Panc1 (cell line): Measurements from ENCODE around the gene ADISSP.

Experiments
- POLR2AphosphoS5 ChIP-seq: IDR thresholded peaks from 2 replicates; pipeline ENCODE4 v1.6.1; 2012; ENCODE audit warnings: mild to moderate bottlenecking, low read depth, low read length, moderate library complexity
- REST ChIP-seq, 2 experiments: IDR thresholded peaks; 2 replicates each; pipeline ENCODE4 v1.6.1; 2011 to 2012; ENCODE audit warnings: low read depth in 2 of 2, control low read depth in 1 of 2, low read length in 1 of 2, mild to moderate bottlenecking in 1 of 2, moderate library complexity in 1 of 2; ENCODE audit not compliant: insufficient read depth in 1 of 2
- TF ChIP-seq, protein P1 (sequence below): fragments of 450-650 bp; IDR thresholded peaks from 2 replicates; pipeline ENCODE4 v1.5.1; 2017; ENCODE audit warnings: mild to moderate bottlenecking

GRCh38 chr20:3747471-3747870 lies 20.1 kb downstream of the ADISSP start:
- TF ChIP-seq, protein P1, sequence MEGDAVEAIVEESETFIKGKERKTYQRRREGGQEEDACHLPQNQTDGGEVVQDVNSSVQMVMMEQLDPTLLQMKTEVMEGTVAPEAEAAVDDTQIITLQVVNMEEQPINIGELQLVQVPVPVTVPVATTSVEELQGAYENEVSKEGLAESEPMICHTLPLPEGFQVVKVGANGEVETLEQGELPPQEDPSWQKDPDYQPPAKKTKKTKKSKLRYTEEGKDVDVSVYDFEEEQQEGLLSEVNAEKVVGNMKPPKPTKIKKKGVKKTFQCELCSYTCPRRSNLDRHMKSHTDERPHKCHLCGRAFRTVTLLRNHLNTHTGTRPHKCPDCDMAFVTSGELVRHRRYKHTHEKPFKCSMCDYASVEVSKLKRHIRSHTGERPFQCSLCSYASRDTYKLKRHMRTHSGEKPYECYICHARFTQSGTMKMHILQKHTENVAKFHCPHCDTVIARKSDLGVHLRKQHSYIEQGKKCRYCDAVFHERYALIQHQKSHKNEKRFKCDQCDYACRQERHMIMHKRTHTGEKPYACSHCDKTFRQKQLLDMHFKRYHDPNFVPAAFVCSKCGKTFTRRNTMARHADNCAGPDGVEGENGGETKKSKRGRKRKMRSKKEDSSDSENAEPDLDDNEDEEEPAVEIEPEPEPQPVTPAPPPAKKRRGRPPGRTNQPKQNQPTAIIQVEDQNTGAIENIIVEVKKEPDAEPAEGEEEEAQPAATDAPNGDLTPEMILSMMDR = no peak
- TF ChIP-seq REST (IDR thresholded peaks at IDR 0.05; ENCODE audit: insufficient read depth in 1 of 2, low read depth in 2 of 2, low read length in 1 of 2) (no peak), POLR2AphosphoS5 (no peak)
